ENCODE data around the gene DNTT. TPM values are rescaled to one million over a fixed set of nuclear protein-coding genes. Genes with fewer than 3 reads are reported as not detected.
A peak's percentile ranks its signal among the peaks of the same experiment; 100 is the strongest.

DNTT gene
- polyA plus RNA-seq, 1 donor (not counting 4 experiments of a cell fraction or from before 2014, with no cell fraction given), result not detected

GRCh38 chr10:96369890-96370583 lies 65.8 kb downstream of the DNTT start:
- no peaks in the 10 kb centered on the region for H4K20me1 ChIP-seq (ENCODE audit: control insufficient read depth, extremely low read depth, insufficient read depth, low read length)
- no peaks in the 10 kb centered on the region for H3K79me2 ChIP-seq (ENCODE audit: control insufficient read depth, insufficient read depth, low read length)
- H3K36me3 ChIP-seq (ENCODE audit: control insufficient read depth in 2 of 2, extremely low read depth in 1 of 2, insufficient read depth in 2 of 2, low read length in 2 of 2), result no peaks in the 10 kb centered on the region
- no peaks in the 10 kb centered on the region for H3K9me3 ChIP-seq (ENCODE audit: control insufficient read depth, low read depth, low read length)
- no peaks in the 10 kb centered on the region for H3K9me1 ChIP-seq (ENCODE audit: control insufficient read depth, extremely low read depth, insufficient read depth, low read length)
- H3K27me3 ChIP-seq (ENCODE audit: control insufficient read depth, extremely low read depth, insufficient read depth, low read length), result peaks cover 4% of the 10 kb centered on the region
- no peak overlapping the region for H2AFZ ChIP-seq (ENCODE audit: control insufficient read depth, low read length)
- peak overlapping the region; percentile 25 for H3K4me2 ChIP-seq (ENCODE audit: control insufficient read depth, extremely low read depth, insufficient read depth, low read depth, low read length)
- DNase-seq (ENCODE audit: low read depth, low spot score) (no peak), FAIRE-seq (no peak)
- dilution Hi-C loops (cut with MboI; ENCODE audit: extremely low pct_ligation_motif_present, low sequenced_read_pairs), result no loop called here
- H3K4me3 ChIP-seq (ENCODE audit: control insufficient read depth in 2 of 3, extremely low read depth in 1 of 3, insufficient read depth in 2 of 3, low read depth in 1 of 3, low read length in 3 of 3), result no peak overlapping the region
- TF ChIP-seq EZH2 (IDR thresholded peaks at IDR 0.05; ENCODE audit: low read length) (no peak), CTCF (optimal IDR thresholded peaks at IDR 0.05 in 1 of 3, IDR thresholded peaks at IDR 0.05 in 1 of 3, conservative IDR thresholded peaks at IDR 0.05 in 1 of 3; ENCODE audit: extremely low read depth in 1 of 3, insufficient read depth in 2 of 3, low read length in 3 of 3) (no peak)
- H3K9ac ChIP-seq (ENCODE audit: control insufficient read depth, extremely low read depth, insufficient read depth, low read length), result no peak overlapping the region
- H3K4me1 ChIP-seq (ENCODE audit: control insufficient read depth, extremely low read depth, insufficient read depth, low read length), result peaks cover 6% of the 10 kb centered on the region
- no peak overlapping the region for H3K27ac ChIP-seq (ENCODE audit: control insufficient read depth, insufficient read depth, low read length)

- Histone ChIP-seq H3K4me2 (ENCODE audit: control insufficient read depth, extremely low read depth, insufficient read depth, low read depth, low read length) (no peak overlapping the region), H3K79me2 (ENCODE audit: control insufficient read depth, insufficient read depth, low read length) (no peaks in the 10 kb centered on the region), H3K27me3 (ENCODE audit: control insufficient read depth, extremely low read depth, insufficient read depth, low read length) (peaks cover 4% of the 10 kb centered on the region), H3K9ac (ENCODE audit: control insufficient read depth, extremely low read depth, insufficient read depth, low read length) (no peak overlapping the region), H3K9me1 (ENCODE audit: control insufficient read depth, extremely low read depth, insufficient read depth, low read length) (no peaks in the 10 kb centered on the region), H3K27ac (ENCODE audit: control insufficient read depth, insufficient read depth, low read length) (no peak overlapping the region), H3K36me3 (ENCODE audit: control insufficient read depth in 2 of 2, extremely low read depth in 1 of 2, insufficient read depth in 2 of 2, low read length in 2 of 2) (no peaks in the 10 kb centered on the region), H3K4me3 (ENCODE audit: control insufficient read depth in 2 of 3, extremely low read depth in 1 of 3, insufficient read depth in 2 of 3, low read depth in 1 of 3, low read length in 3 of 3) (no peak overlapping the region), H2AFZ (ENCODE audit: control insufficient read depth, low read length) (no peak overlapping the region), H3K4me1 (ENCODE audit: control insufficient read depth, extremely low read depth, insufficient read depth, low read length) (peaks cover 6% of the 10 kb centered on the region), H4K20me1 (ENCODE audit: control insufficient read depth, extremely low read depth, insufficient read depth, low read length) (no peaks in the 10 kb centered on the region), H3K9me3 (ENCODE audit: control insufficient read depth, low read depth, low read length) (no peaks in the 10 kb centered on the region)
- TF ChIP-seq EZH2 (IDR thresholded peaks at IDR 0.05; ENCODE audit: low read length) (no peak), CTCF (optimal IDR thresholded peaks at IDR 0.05 in 1 of 3, IDR thresholded peaks at IDR 0.05 in 1 of 3, conservative IDR thresholded peaks at IDR 0.05 in 1 of 3; ENCODE audit: extremely low read depth in 1 of 3, insufficient read depth in 2 of 3, low read length in 3 of 3) (peak; percentile 79 to 95 (median 85))
- dilution Hi-C loops (cut with MboI; ENCODE audit: extremely low pct_ligation_motif_present, low sequenced_read_pairs), result no loop called here
- FAIRE-seq, result peak; percentile 13
- no peak for DNase-seq (ENCODE audit: low read depth, low spot score)
These were observed 66.4 kb downstream of the DNTT start for GRCh38 chr10:96370584-96371157.
